PC-3 (cell line): ENCODE measurements around the gene PCA3.

Source experiments
- EZH2 ChIP-seq: fragments of 300-600 bp; sonication (generic); IDR thresholded peaks from one replicate; pipeline ENCODE4 v1.6.1; 2017; ENCODE audit warnings: antibody characterized with exemption, mild to moderate bottlenecking, low read length; ENCODE audit not compliant: unreplicated experiment
- EZH2phosphoT487 ChIP-seq: fragments of 300-600 bp; sonication (generic); IDR thresholded peaks from 2 replicates; pipeline ENCODE4 v1.6.1; 2018; ENCODE audit warnings: mild to moderate bottlenecking, antibody characterized with exemption, low read length, borderline replicate concordance
- TF ChIP-seq, protein P1 (sequence below): fragments of 300-600 bp; sonication (generic); conservative IDR thresholded peaks from 2 replicates; pipeline ENCODE4 v1.5.1; 2017; ENCODE audit warnings: antibody characterized with exemption, low read depth, mild to moderate bottlenecking, low read length

DNA sequence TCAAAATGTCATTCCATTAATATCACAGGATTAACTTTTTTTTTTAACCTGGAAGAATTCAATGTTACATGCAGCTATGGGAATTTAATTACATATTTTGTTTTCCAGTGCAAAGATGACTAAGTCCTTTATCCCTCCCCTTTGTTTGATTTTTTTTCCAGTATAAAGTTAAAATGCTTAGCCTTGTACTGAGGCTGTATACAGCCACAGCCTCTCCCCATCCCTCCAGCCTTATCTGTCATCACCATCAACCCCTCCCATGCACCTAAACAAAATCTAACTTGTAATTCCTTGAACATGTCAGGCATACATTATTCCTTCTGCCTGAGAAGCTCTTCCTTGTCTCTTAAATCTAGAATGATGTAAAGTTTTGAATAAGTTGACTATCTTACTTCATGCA is 20.6 kb downstream of the PCA3 start:
- TF ChIP-seq, protein P1, sequence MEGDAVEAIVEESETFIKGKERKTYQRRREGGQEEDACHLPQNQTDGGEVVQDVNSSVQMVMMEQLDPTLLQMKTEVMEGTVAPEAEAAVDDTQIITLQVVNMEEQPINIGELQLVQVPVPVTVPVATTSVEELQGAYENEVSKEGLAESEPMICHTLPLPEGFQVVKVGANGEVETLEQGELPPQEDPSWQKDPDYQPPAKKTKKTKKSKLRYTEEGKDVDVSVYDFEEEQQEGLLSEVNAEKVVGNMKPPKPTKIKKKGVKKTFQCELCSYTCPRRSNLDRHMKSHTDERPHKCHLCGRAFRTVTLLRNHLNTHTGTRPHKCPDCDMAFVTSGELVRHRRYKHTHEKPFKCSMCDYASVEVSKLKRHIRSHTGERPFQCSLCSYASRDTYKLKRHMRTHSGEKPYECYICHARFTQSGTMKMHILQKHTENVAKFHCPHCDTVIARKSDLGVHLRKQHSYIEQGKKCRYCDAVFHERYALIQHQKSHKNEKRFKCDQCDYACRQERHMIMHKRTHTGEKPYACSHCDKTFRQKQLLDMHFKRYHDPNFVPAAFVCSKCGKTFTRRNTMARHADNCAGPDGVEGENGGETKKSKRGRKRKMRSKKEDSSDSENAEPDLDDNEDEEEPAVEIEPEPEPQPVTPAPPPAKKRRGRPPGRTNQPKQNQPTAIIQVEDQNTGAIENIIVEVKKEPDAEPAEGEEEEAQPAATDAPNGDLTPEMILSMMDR = no peak
- TF ChIP-seq EZH2 (no peak), EZH2phosphoT487 (no peak)
